Osteoblast (primary cell): ENCODE measurements around the gene APEH. TPM values are rescaled to one million over a fixed set of nuclear protein-coding genes. Genes with fewer than 3 reads are reported as not detected.

Experiments used
- DNase-seq: peaks from one replicate; pipeline ENCODE4 v3.0.0; 2011; ENCODE audit warnings: low spot score, mixed read lengths; ENCODE audit not compliant: insufficient read length; ENCODE audit errors: missing footprints
- H2AFZ ChIP-seq: 2 replicates; pipeline ENCODE4 v1.6.0; 2011; ENCODE audit warnings: mild to moderate bottlenecking, low read length
- H3K27ac ChIP-seq: 2 replicates; pipeline ENCODE4 v1.5.1; 2011; ENCODE audit warnings: mild to moderate bottlenecking, low read depth, low read length, moderate library complexity
- H3K27me3 ChIP-seq: 2 replicates; pipeline ENCODE4 v1.6.0; 2012; ENCODE audit warnings: mild to moderate bottlenecking, control low read depth, inconsistent platforms, low read length, moderate library complexity; ENCODE audit not compliant: insufficient read depth
- H3K36me3 ChIP-seq: 2 replicates; pipeline ENCODE4 v1.5.1; 2011; ENCODE audit warnings: mild to moderate bottlenecking, low read length, control low read depth, moderate library complexity; ENCODE audit not compliant: insufficient read depth
- H3K4me1 ChIP-seq: 2 replicates; pipeline ENCODE4 v1.5.1; 2011; ENCODE audit warnings: mild to moderate bottlenecking, low read length, control low read depth, moderate library complexity; ENCODE audit not compliant: insufficient read depth
- H3K4me2 ChIP-seq: 2 replicates; pipeline ENCODE4 v1.6.0; 2011; ENCODE audit warnings: mild to moderate bottlenecking, low read length; ENCODE audit not compliant: insufficient read depth
- H3K4me3 ChIP-seq: fragments of 200-600 bp; sonication (generic); 3 replicates; pipeline ENCODE4 v1.5.1; 2012; ENCODE audit warnings: mild to moderate bottlenecking, low read length, inconsistent platforms; ENCODE audit not compliant: insufficient read depth
- H3K79me2 ChIP-seq: 2 replicates; pipeline ENCODE4 v1.6.0; 2012; ENCODE audit warnings: mild to moderate bottlenecking, low read length, control low read depth, inconsistent platforms; ENCODE audit not compliant: insufficient read depth
- H3K9me3 ChIP-seq: 2 replicates; pipeline ENCODE4 v1.5.1; 2011; ENCODE audit warnings: low read depth, low read length, control low read depth
- H4K20me1 ChIP-seq: 2 replicates; pipeline ENCODE4 v1.6.0; 2012; ENCODE audit warnings: mild to moderate bottlenecking, low read length, control low read depth; ENCODE audit not compliant: insufficient read depth
- CTCF ChIP-seq: IDR thresholded peaks from 2 replicates; pipeline ENCODE4 v1.5.1; 2011; ENCODE audit warnings: mild to moderate bottlenecking, low read depth, low read length, moderate library complexity; ENCODE audit errors: extremely low read depth
- total RNA-seq: library from RNA; depleted of rRNA; stranded (reverse); fragments of >200 nt; gene quantifications from 2 replicates; pipeline ENCODE4 v1.2.3, GENCODE V29; 2012

The APEH gene
- total RNA-seq, 1 donor: 98.8 TPM

GRCh38 chr3:49714728-49715550, 40.8 kb downstream of the APEH start:
- Histone ChIP-seq H3K4me2 (no peak overlapping the region), H3K9me3 (no peaks in the 10 kb centered on the region), H3K4me3 (no peak overlapping the region), H4K20me1 (peaks cover 8% of the 10 kb centered on the region), H2AFZ (no peak overlapping the region), H3K36me3 (no peaks in the 10 kb centered on the region), H3K27ac (no peak overlapping the region), H3K27me3 (no peaks in the 10 kb centered on the region), H3K4me1 (peaks cover 6% of the 10 kb centered on the region), H3K79me2 (no peaks in the 10 kb centered on the region)
- DNase-seq: peak; percentile 75
- no peak for TF ChIP-seq CTCF

- DNase-seq: peak; percentile 57
- Histone ChIP-seq H4K20me1 (peaks cover 12% of the 10 kb centered on the region), H2AFZ (no peak overlapping the region), H3K36me3 (peaks cover 1% of the 10 kb centered on the region), H3K4me2 (no peak overlapping the region), H3K9me3 (no peaks in the 10 kb centered on the region), H3K27me3 (no peaks in the 10 kb centered on the region), H3K4me3 (no peak overlapping the region), H3K27ac (no peak overlapping the region), H3K4me1 (peaks cover 6% of the 10 kb centered on the region), H3K79me2 (no peaks in the 10 kb centered on the region)
- no peak for TF ChIP-seq CTCF
These were observed 41.5 kb downstream of the APEH start for GRCh38 chr3:49715611-49716121.

- H3K36me3 ChIP-seq: peaks cover 6% of the 10 kb centered on the region
- peak; percentile 53 for DNase-seq
- no peak for TF ChIP-seq CTCF
These were observed 42.0 kb downstream of the APEH start for GRCh38 chr3:49716169-49716568.

GRCh38 chr3:49716691-49717210, 42.6 kb downstream of the APEH start:
- no peak for TF ChIP-seq CTCF
- H2AFZ ChIP-seq: no peak overlapping the region
- H3K4me3 ChIP-seq: no peak overlapping the region
- H3K27me3 ChIP-seq: no peaks in the 10 kb centered on the region
- H3K4me2 ChIP-seq: no peak overlapping the region
- no peaks in the 10 kb centered on the region for H3K79me2 ChIP-seq
- H3K36me3 ChIP-seq: peaks cover 10% of the 10 kb centered on the region
- no peaks in the 10 kb centered on the region for H3K9me3 ChIP-seq
- peak; percentile 48 for DNase-seq
- H3K4me1 ChIP-seq: peaks cover 6% of the 10 kb centered on the region
- H4K20me1 ChIP-seq: peaks cover 12% of the 10 kb centered on the region
- H3K27ac ChIP-seq: no peak overlapping the region

More at GRCh38 chr3:49716169-49716568, 42.0 kb downstream of the APEH start:
- Histone ChIP-seq H3K4me3 (no peak overlapping the region), H3K27me3 (no peaks in the 10 kb centered on the region), H3K27ac (no peak overlapping the region), H3K9me3 (no peaks in the 10 kb centered on the region), H3K4me2 (no peak overlapping the region), H3K4me1 (peaks cover 6% of the 10 kb centered on the region), H3K79me2 (no peaks in the 10 kb centered on the region), H2AFZ (no peak overlapping the region), H4K20me1 (peaks cover 12% of the 10 kb centered on the region)
